SK-N-SH (cell line): ENCODE data around the gene PLA2G4C. TPM values are rescaled to one million over a fixed set of nuclear protein-coding genes. Genes with fewer than 3 reads are reported as not detected.

Source experiments
- CTCF ChIA-PET: fragments of 300-600, 350-600 bp; formaldehyde crosslinking; extraction: SDS; loops from one replicate; lab custom pipeline; 2021; lab: Yijun Ruan, JAX
- POLR2A ChIA-PET: fragments of 350-600 bp; sonication (Branson Sonifier 250); formaldehyde crosslinking; extraction: SDS; loops from one replicate; lab custom pipeline; 2020; ENCODE audit warnings: antibody characterized with exemption, inconsistent platforms; lab: Yijun Ruan, JAX
- DNase-seq: peaks from one replicate; pipeline ENCODE4 v3.0.0; 2012
- H2AFZ ChIP-seq: fragments of 200-600 bp; sonication (generic); 2 replicates; pipeline ENCODE4 v1.8.1; 2016; ENCODE audit warnings: antibody characterized with exemption, mild to moderate bottlenecking, low read depth
- H3F3A ChIP-seq: fragments of 200-600 bp; sonication (generic); replicated peaks from 2 replicates; pipeline ENCODE3; 2016; ENCODE audit warnings: antibody characterized with exemption, mild to moderate bottlenecking; ENCODE audit not compliant: insufficient read depth
- H3K27ac ChIP-seq, 2 experiments: fragments of 200-500 bp in 1 of 2; fragments of 200-600 bp in 1 of 2; sonication (Bioruptor generic) in 1 of 2; sonication (generic), shearing (Covaris generic) in 1 of 2; 2 replicates each; pipeline versions ENCODE4 v1.5.1 to v1.6.1; 2014 to 2016; ENCODE audit warnings: low read depth in 2 of 2, inconsistent platforms in 1 of 2, low read length in 1 of 2, mild to moderate bottlenecking in 1 of 2, mixed read lengths in 1 of 2
- H3K27me3 ChIP-seq: fragments of 200-600 bp; sonication (generic), shearing (Covaris generic); 2 replicates; pipeline ENCODE4 v1.6.1; 2016; ENCODE audit warnings: mixed run types; ENCODE audit not compliant: insufficient read depth
- H3K36me3 ChIP-seq, 2 experiments: fragments of 200-500 bp in 1 of 2; fragments of 200-600 bp in 1 of 2; sonication (Bioruptor generic) in 1 of 2; sonication (generic) in 1 of 2; replicated peaks in 1 of 2; 2 replicates each; pipeline versions ENCODE3 to v1.5.1; 2014 to 2016; ENCODE audit warnings: low read length in 1 of 2, mild to moderate bottlenecking in 1 of 2; ENCODE audit not compliant: insufficient read depth in 2 of 2, control insufficient read depth in 1 of 2
- H3K4me1 ChIP-seq, 2 experiments: fragments of 200-500 bp in 1 of 2; fragments of 200-600 bp in 1 of 2; sonication (Bioruptor generic) in 1 of 2; sonication (generic), shearing (Covaris generic) in 1 of 2; 2 replicates each; pipeline versions ENCODE4 v1.5.1 to v1.6.1; 2014 to 2016; ENCODE audit warnings: low read depth in 1 of 2, low read length in 1 of 2, mixed run types in 1 of 2; ENCODE audit not compliant: insufficient read depth in 2 of 2, control insufficient read depth in 1 of 2
- H3K4me2 ChIP-seq: fragments of 200-600 bp; sonication (generic), shearing (Covaris generic); 2 replicates; pipeline ENCODE4 v1.6.1; 2017; ENCODE audit warnings: mixed run types
- H3K4me3 ChIP-seq, 2 experiments: fragments of 200-500 bp in 1 of 2; fragments of 200-600 bp in 1 of 2; sonication (Bioruptor generic) in 1 of 2; sonication (generic), shearing (Covaris generic) in 1 of 2; 2 replicates each; pipeline versions ENCODE4 v1.5.1 to v1.8.1; 2014 to 2016; ENCODE audit warnings: low read depth in 2 of 2, inconsistent platforms in 1 of 2, low read length in 1 of 2, mild to moderate bottlenecking in 1 of 2, mixed read lengths in 1 of 2, moderate library complexity in 1 of 2
- H3K79me2 ChIP-seq: fragments of 200-600 bp; sonication (generic); 2 replicates; pipeline ENCODE4 v1.8.1; 2017; ENCODE audit warnings: mild to moderate bottlenecking; ENCODE audit not compliant: insufficient read depth
- H3K9ac ChIP-seq: fragments of 200-600 bp; sonication (generic); 2 replicates; pipeline ENCODE4 v1.6.1; 2017; ENCODE audit warnings: mixed run types
- H3K9me2 ChIP-seq: fragments of 200-600 bp; sonication (generic); 2 replicates; pipeline ENCODE4 v1.6.1; 2017; ENCODE audit warnings: mixed run types
- H3K9me3 ChIP-seq: fragments of 200-600 bp; sonication (generic); 2 replicates; pipeline ENCODE4 v1.6.1; 2017; ENCODE audit warnings: mixed run types, mild to moderate bottlenecking, moderate library complexity
- H4K20me1 ChIP-seq: fragments of 200-600 bp; sonication (generic); 2 replicates; pipeline ENCODE4 v1.6.1; 2017; ENCODE audit warnings: mild to moderate bottlenecking, mixed run types; ENCODE audit not compliant: insufficient read depth
- CTCF ChIP-seq: fragments of 200-600 bp; sonication (generic); IDR thresholded peaks from 2 replicates; pipeline ENCODE4 v1.6.1; 2017; ENCODE audit warnings: antibody characterized with exemption, mild to moderate bottlenecking, moderate library complexity
- EP300 ChIP-seq, 2 experiments: IDR thresholded peaks; 2 replicates each; pipeline versions ENCODE4 v1.4.0 to v1.6.1; 2012; ENCODE audit warnings: borderline replicate concordance in 1 of 2, low read depth in 1 of 2, low read length in 1 of 2
- FOXJ3 ChIP-seq: sonication (generic); formaldehyde crosslinking; IDR thresholded peaks from 2 replicates; pipeline ENCODE4 v1.5.1; 2020; ENCODE audit warnings: mild to moderate bottlenecking, missing genetic modification reagents
- GABPA ChIP-seq: IDR thresholded peaks from 2 replicates; pipeline ENCODE4 v1.4.0; 2012; ENCODE audit warnings: low read depth, mild to moderate bottlenecking
- JUND ChIP-seq: IDR thresholded peaks from 2 replicates; pipeline ENCODE4 v1.4.0; 2012
- MAX ChIP-seq: IDR thresholded peaks from 2 replicates; pipeline ENCODE4 v1.4.0; 2012; ENCODE audit warnings: low read depth
- MEF2A ChIP-seq: IDR thresholded peaks from 2 replicates; pipeline ENCODE4 v1.4.0; 2012; ENCODE audit warnings: low read depth, borderline replicate concordance
- MXI1 ChIP-seq: IDR thresholded peaks from 2 replicates; pipeline ENCODE4 v1.6.1; 2012; ENCODE audit warnings: mild to moderate bottlenecking, low read depth, low read length, improper control_type of control experiment
- NFIC ChIP-seq: IDR thresholded peaks from 2 replicates; pipeline ENCODE4 v1.4.0; 2012; ENCODE audit warnings: borderline replicate concordance
- NRF1 ChIP-seq: IDR thresholded peaks from 2 replicates; pipeline ENCODE4 v1.6.1; 2012; ENCODE audit warnings: low read depth, mild to moderate bottlenecking, low read length
- RCOR1 ChIP-seq: fragments of 150-350 bp; IDR thresholded peaks from 2 replicates; pipeline ENCODE4 v1.6.1; 2017; ENCODE audit warnings: antibody characterized with exemption, low read length
- REST ChIP-seq: IDR thresholded peaks from 2 replicates; pipeline ENCODE4 v1.6.1; 2012; ENCODE audit warnings: mild to moderate bottlenecking, low read depth, low read length, moderate library complexity
- RFX5 ChIP-seq: IDR thresholded peaks from 2 replicates; pipeline ENCODE4 v1.6.1; 2012; ENCODE audit warnings: mild to moderate bottlenecking, improper control_type of control experiment, low read length
- RXRA ChIP-seq: IDR thresholded peaks from 2 replicates; pipeline ENCODE4 v1.4.0; 2012; ENCODE audit warnings: low read depth, mild to moderate bottlenecking, borderline replicate concordance
- SIN3A ChIP-seq: IDR thresholded peaks from 2 replicates; pipeline ENCODE4 v1.6.1; 2012; ENCODE audit warnings: low read depth, mild to moderate bottlenecking, low read length, moderate library complexity, borderline replicate concordance
- SMC3 ChIP-seq: IDR thresholded peaks from 2 replicates; pipeline ENCODE4 v1.6.1; 2012; ENCODE audit warnings: low read depth, low read length, improper control_type of control experiment
- TAF1 ChIP-seq: IDR thresholded peaks from 2 replicates; pipeline ENCODE4 v1.6.1; 2012; ENCODE audit warnings: low read depth, mild to moderate bottlenecking, low read length, moderate library complexity, borderline replicate concordance
- TCF12 ChIP-seq: IDR thresholded peaks from 2 replicates; pipeline ENCODE4 v1.4.0; 2012
- USF1 ChIP-seq: IDR thresholded peaks from 2 replicates; pipeline ENCODE4 v1.4.0; 2012; ENCODE audit warnings: low read depth, borderline replicate concordance
- USF2 ChIP-seq: fragments of 150-350 bp; IDR thresholded peaks from 2 replicates; pipeline ENCODE4 v1.6.1; 2017; ENCODE audit warnings: antibody characterized with exemption, low read length, low read depth, borderline replicate concordance
- ZBTB33 ChIP-seq: IDR thresholded peaks from 2 replicates; pipeline ENCODE4 v1.4.0; 2012; ENCODE audit warnings: low read depth, borderline replicate concordance
- WGBS: methylation state at CpG from one replicate; pipeline ENCODE4 v1.1.6; 2017; ENCODE audit warnings: low lambda C conversion rate; 5-methylcytosine and 5-hydroxymethylcytosine counted together
- polyA plus RNA-seq, 3 experiments: library from polyadenylated mRNA; depleted of rRNA; stranded (reverse); fragments of >200 nt; gene quantifications; 2 replicates each; pipeline ENCODE4 v1.2.3, GENCODE V29; 2012

Gene PLA2G4C
- polyA plus RNA-seq, 1 of the 3 experiments (the other 2 are of a cell fraction), result 6.1 TPM

- TF ChIP-seq NFIC, result no peak
Observed at GRCh38 chr19:48103922-48104321, 6.7 kb downstream of the PLA2G4C start (continued).

- no peaks in the 10 kb centered on the region for H3K9me2 ChIP-seq
- no peak overlapping the region; a peak in 1 of 4 replicates for H3K4me3 ChIP-seq
- H3K9ac ChIP-seq, result no peak overlapping the region
- no peaks in the 10 kb centered on the region for H4K20me1 ChIP-seq
- H2AFZ ChIP-seq, result no peak overlapping the region
- H3K36me3 ChIP-seq, result no peaks in the 10 kb centered on the region
- H3F3A ChIP-seq, result peaks cover under 1% of the 10 kb centered on the region
- 51% methylated on average over 9 of the region's 13 CpGs for WGBS
- no peaks in the 10 kb centered on the region for H3K79me2 ChIP-seq
- ChIA-PET POLR2A (no interaction called here), CTCF (interaction anchor here (0.9 to 10.8 kb wide), 13 partner anchors 8 to 157 kb away, joined by 3 to 168 read pairs (median 4); partner anchors contain the start of gene PLA2G4C)
- peak; percentile 70 for DNase-seq
- H3K27ac ChIP-seq, result no peak overlapping the region
- H3K4me2 ChIP-seq, result no peak overlapping the region
- H3K4me1 ChIP-seq, result no peaks in the 10 kb centered on the region
- H3K9me3 ChIP-seq, result no peaks in the 10 kb centered on the region
- H3K27me3 ChIP-seq, result no peaks in the 10 kb centered on the region
- TF ChIP-seq NRF1 (no peak), EP300 (IDR thresholded peaks at IDR 0.05; ENCODE audit: borderline replicate concordance in 1 of 2, low read depth in 1 of 2, low read length in 1 of 2) (no peak), GABPA (no peak), RXRA (no peak), RFX5 (no peak), REST (no peak), ZBTB33 (no peak), RCOR1 (no peak), USF2 (no peak), CTCF (peak; percentile 79), SMC3 (peak; percentile 83), TAF1 (no peak), SIN3A (no peak), MXI1 (no peak), JUND (no peak), MAX (no peak), FOXJ3 (CRISPR knock-in tag) (no peak), TCF12 (no peak), NFIC (no peak), USF1 (no peak), MEF2A (no peak)
Observed at GRCh38 chr19:48102870-48103751, 7.5 kb downstream of the PLA2G4C start.
